Motor neuron (in vitro differentiated cells): Measurements from ENCODE around the gene SEMA4D. TPM values are rescaled to one million over a fixed set of nuclear protein-coding genes. Genes with fewer than 3 reads are reported as not detected.

Experiments used
- ATAC-seq, 8 experiments: fragments of 200-7000 bp; cut with Tn5 transposase; replicated peaks in 6 of 8; 2 replicates each; pipeline ENCODE4 v1.8.0; 2021; ENCODE audit warnings: mild to moderate bottlenecking in 8 of 8, moderate library complexity in 8 of 8
- H3K27ac ChIP-seq, 2 donors: fragments of 250-450 bp; sonication (Bioruptor Pico); 2 replicates each; pipeline ENCODE4 v1.9.0; 2021; ENCODE audit warnings: antibody characterized with exemption in 2 of 2, mild to moderate bottlenecking in 2 of 2, moderate library complexity in 1 of 2
- H3K4me1 ChIP-seq, 2 donors: fragments of 250-450 bp; sonication (Bioruptor Pico); replicated peaks in 1 of 2; 2 replicates each; pipeline ENCODE4 v1.6.1; 2021; ENCODE audit warnings: antibody characterized with exemption in 2 of 2, mild to moderate bottlenecking in 2 of 2, moderate library complexity in 1 of 2
- H3K4me3 ChIP-seq, 5 donors: fragments of 250-450 bp; sonication (Bioruptor Pico); 2 replicates each; pipeline ENCODE4 v1.9.0; 2021; ENCODE audit warnings: antibody characterized with exemption in 5 of 5, mild to moderate bottlenecking in 5 of 5, moderate library complexity in 4 of 5
- WGBS, 10 experiments: fragments of 450-650 bp; shearing (Covaris generic); methylation state at CpG; one replicate each; pipeline ENCODE4 v1.0.0; 2022; 5-methylcytosine and 5-hydroxymethylcytosine counted together
- in situ Hi-C, 9 experiments: fragments of 400-800 bp; cut with MboI; loops; one replicate each; pipeline ENCODE4 v1.15.0; 2021; ENCODE audit warnings: low sequenced_read_pairs in 9 of 9, low pct_unique_long_range_greater_than_20kb in 2 of 9; ENCODE audit not compliant: unreplicated experiment in 9 of 9
- total RNA-seq, 8 experiments: library from RNA; unstranded; fragments of 300-600 nt; gene quantifications; 2 replicates each; pipeline versions ENCODE4 v1.2.3 to v1.2.4, GENCODE V29; 2022

The SEMA4D gene
- total RNA-seq, 8 experiments from 2014 or later = 1.2 to 30.1 (median 13.8) TPM

- WGBS, 10 experiments = 57 to 100% (median 80%) methylated on average over 1 to 5 of the region's 6 CpGs; no CpG with 5 or more reads in 4 of the 10 experiments
- Histone ChIP-seq H3K4me3 (no peak overlapping the region), H3K27ac (no peak overlapping the region), H3K4me1 (peaks cover 18 to 28% of the 10 kb centered on the region in 2 donors)
- ATAC-seq = peak in 3 of 8 experiments; percentile 23 to 66 (median 57)
- in situ Hi-C loops = no loop called here
Measured at GRCh38 chr9:89431930-89432725, 65.8 kb downstream of the SEMA4D start.

GRCh38 chr9:89430995-89431394, 66.9 kb downstream of the SEMA4D start:
- WGBS, 10 experiments = 3 to 100% (median 88%) methylated on average over 1 to 6 of the region's 6 CpGs; no CpG with 5 or more reads in 3 of the 10 experiments
- no peak overlapping the region for H3K27ac ChIP-seq
- no peak overlapping the region for H3K4me3 ChIP-seq
- in situ Hi-C loops = no loop called here
- peaks cover 30 to 31% of the 10 kb centered on the region in 2 donors for H3K4me1 ChIP-seq
- ATAC-seq = peak in 2 of 8 experiments; percentile 35 to 57

GRCh38 chr9:89428901-89429890, 68.7 kb downstream of the SEMA4D start:
- Histone ChIP-seq H3K4me3 (no peak overlapping the region), H3K4me1 (peaks cover 19 to 24% of the 10 kb centered on the region in 2 donors), H3K27ac (no peak overlapping the region)
- 40 to 100% (median 97%) methylated on average over 1 to 7 of the region's 25 CpGs; no CpG with 5 or more reads in 3 of the 10 experiments for WGBS, 10 experiments
- in situ Hi-C loops = no loop called here
- peak in 2 of 8 experiments; percentile 13 to 14 for ATAC-seq

GRCh38 chr9:89428222-89428761, 69.6 kb downstream of the SEMA4D start:
- 76 to 100% (median 93%) methylated on average over 1 to 6 of the region's 13 CpGs; no CpG with 5 or more reads in 3 of the 10 experiments for WGBS, 10 experiments
- in situ Hi-C loops = no loop called here
- H3K4me1 ChIP-seq = peaks cover 19 to 24% of the 10 kb centered on the region in 2 donors

GRCh38 chr9:89427621-89428221, 70.2 kb downstream of the SEMA4D start:
- 41 to 100% (median 90%) methylated on average over 1 to 8 of the region's 17 CpGs; no CpG with 5 or more reads in 5 of the 10 experiments for WGBS, 10 experiments
- Histone ChIP-seq H3K4me1 (peaks cover 19 to 20% of the 10 kb centered on the region in 2 donors), H3K4me3 (no peak overlapping the region), H3K27ac (no peak overlapping the region)
- peak in 5 of 8 experiments; percentile 43 to 80 (median 77) for ATAC-seq
- in situ Hi-C loops = no loop called here

More at GRCh38 chr9:89428222-89428761, 69.6 kb downstream of the SEMA4D start:
- H3K27ac ChIP-seq = no peak overlapping the region
- ATAC-seq = no peak
- H3K4me3 ChIP-seq = no peak overlapping the region

GRCh38 chr9:89426384-89426961, 71.4 kb downstream of the SEMA4D start:
- Histone ChIP-seq H3K27ac (peak overlapping the region in 1 of 2 donors; percentile 54), H3K4me3 (no peak overlapping the region), H3K4me1 (peaks cover 19 to 20% of the 10 kb centered on the region in 2 donors)
- peak in 4 of 8 experiments; percentile 2 to 18 (median 15) for ATAC-seq
- in situ Hi-C loops = no loop called here
- 56 to 100% (median 75%) methylated on average over 1 to 13 of the region's 14 CpGs; no CpG with 5 or more reads in 1 of the 10 experiments for WGBS, 10 experiments

GRCh38 chr9:89425921-89426383, 72.0 kb downstream of the SEMA4D start:
- H3K4me1 ChIP-seq = peaks cover 19 to 20% of the 10 kb centered on the region in 2 donors
- in situ Hi-C loops = no loop called here
- H3K27ac ChIP-seq = peak overlapping the region in 1 of 2 donors; percentile 54
- no peak overlapping the region for H3K4me3 ChIP-seq
- whole genome bisulfite sequencing, 10 experiments = 40 to 92% (median 74%) methylated on average over 2 to 5 of the region's 7 CpGs; no CpG with 5 or more reads in 6 of the 10 experiments
- ATAC-seq = peak in 3 of 8 experiments; percentile 2 to 29 (median 28)

- Histone ChIP-seq H3K4me3 (no peak overlapping the region), H3K27ac (no peak overlapping the region), H3K4me1 (peaks cover 19 to 20% of the 10 kb centered on the region in 2 donors)
- WGBS, 10 experiments = 0 to 100% (median 68%) methylated on average over 1 to 4 of the region's 9 CpGs; no CpG with 5 or more reads in 4 of the 10 experiments
- in situ Hi-C loops = no loop called here
- peak in 1 of 8 experiments; percentile 4 for ATAC-seq
Measured at GRCh38 chr9:89425024-89425805, 72.7 kb downstream of the SEMA4D start.

GRCh38 chr9:89422151-89422975, 75.5 kb downstream of the SEMA4D start:
- H3K4me3 ChIP-seq = no peak overlapping the region
- ATAC-seq = peak in 3 of 8 experiments; percentile 50 to 57 (median 56)

GRCh38 chr9:89421595-89421994, 76.3 kb downstream of the SEMA4D start:
- in situ Hi-C loops = loop anchor here in 1 of 9 experiments (25.0 kb wide), 1 partner anchor 116 kb away; no protein-coding TSS in a partner anchor
- Histone ChIP-seq H3K4me3 (no peak overlapping the region), H3K4me1 (peaks cover 24 to 26% of the 10 kb centered on the region in 2 donors), H3K27ac (no peak overlapping the region)
- 36 to 96% (median 82%) methylated on average over 2 to 6 of the region's 6 CpGs; no CpG with 5 or more reads in 2 of the 10 experiments for whole genome bisulfite sequencing, 10 experiments
- no peak for ATAC-seq

More at GRCh38 chr9:89422151-89422975, 75.5 kb downstream of the SEMA4D start:
- in situ Hi-C loops = loop anchor here in 1 of 9 experiments (25.0 kb wide), 1 partner anchor 115 kb away; no protein-coding TSS in a partner anchor
- Histone ChIP-seq H3K4me1 (peaks cover 29 to 30% of the 10 kb centered on the region in 2 donors), H3K27ac (no peak overlapping the region)
- WGBS, 10 experiments = 0 to 100% (median 91%) methylated on average over 1 to 13 of the region's 16 CpGs; no CpG with 5 or more reads in 1 of the 10 experiments
